ENCODE data around the gene ANO7. TPM values are rescaled to one million over a fixed set of nuclear protein-coding genes. Genes with fewer than 3 reads are reported as not detected.

ANO7 gene
- total and polyA plus RNA-seq, 11 donors = 0.67 to 3.0 (median 1.1) TPM

DNA sequence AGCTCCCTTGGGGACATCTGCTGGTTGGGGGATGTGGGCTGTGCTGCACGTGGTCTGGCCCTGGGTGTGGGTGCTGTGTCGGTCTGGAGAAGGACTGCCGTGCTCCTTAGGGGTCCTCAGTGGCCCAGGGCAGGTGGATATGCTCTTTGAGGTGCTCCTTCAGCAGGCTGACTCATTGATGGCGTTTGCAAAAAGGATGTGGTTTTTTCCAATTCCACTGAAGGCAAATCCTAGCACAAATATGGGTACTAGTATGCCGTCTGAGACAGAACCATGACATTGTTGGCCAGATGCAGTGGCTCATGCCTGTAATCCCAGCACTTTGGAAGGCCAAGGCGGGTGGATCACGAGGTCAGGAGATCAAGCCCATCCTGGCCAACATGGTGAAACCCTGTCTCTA is 34.9 kb upstream of the ANO7 start:
- Histone ChIP-seq H3K4me1 (peaks cover 0 to 19% (median 12%) of the 10 kb centered on the region in 12 donors), H3K4me3 (no peak overlapping the region), H3K9me3 (no peaks in the 10 kb centered on the region), H3K27ac (no peak overlapping the region), H3K27me3 (no peaks in the 10 kb centered on the region), H3K36me3 (peaks cover 0 to 47% (median 34%) of the 10 kb centered on the region in 9 donors)
- intact Hi-C loops (cut with DNase I) = loop anchor here in 3 of 10 donors (2.0 to 10.0 kb wide), 4 partner anchors 59 to 481 kb away; partner anchors contain the start of genes ATG4B (in 1 of the 3) and THAP4 (in 1 of the 3)
- 90 to 100% (median 93%) methylated on average over 5 to 7 of the region's 7 CpGs for WGBS, 4 donors
- no peak for ATAC-seq
- DNase-seq = no peak
- TF ChIP-seq CTCF (IDR thresholded peaks at IDR 0.05) = no peak
- no peak for TF ChIP-seq POLR2A (IDR thresholded peaks at IDR 0.05)

DNA sequence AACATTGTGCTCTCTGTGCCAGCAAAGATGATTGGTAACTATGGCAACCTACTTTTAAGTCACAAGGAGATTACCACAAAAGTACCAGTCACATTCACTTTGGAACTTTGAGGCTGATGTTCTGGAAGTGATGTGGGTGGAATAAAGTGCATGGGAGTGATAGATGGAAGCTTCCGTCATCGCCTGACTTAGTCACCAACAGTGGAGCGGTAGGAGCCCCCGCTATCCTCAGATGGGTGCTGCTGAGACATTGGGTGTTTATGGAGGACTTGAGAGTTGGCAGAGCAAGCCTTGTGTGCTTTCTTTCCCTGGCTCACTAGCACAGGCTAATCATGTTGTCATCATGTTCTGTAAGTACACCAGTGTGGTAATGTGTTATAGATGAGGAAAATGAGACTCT is 33.6 kb upstream of the ANO7 start:
- DNase-seq (no peak), ATAC-seq (no peak)
- TF ChIP-seq CTCF (IDR thresholded peaks at IDR 0.05) = no peak
- no peak for TF ChIP-seq POLR2A (IDR thresholded peaks at IDR 0.05)
- peaks cover 0 to 60% (median 47%) of the 10 kb centered on the region in 9 donors for H3K36me3 ChIP-seq
- H3K27ac ChIP-seq = no peak overlapping the region
- intact Hi-C loops (cut with DNase I) = loop anchor here in 2 of 10 donors (5.0 to 10.0 kb wide), 3 partner anchors 57 to 480 kb away; partner anchors contain the start of genes ATG4B (in 1 of the 2) and THAP4 (in 1 of the 2)
- H3K4me3 ChIP-seq = no peak overlapping the region
- peaks cover 0 to 12% (median 9%) of the 10 kb centered on the region in 12 donors for H3K4me1 ChIP-seq
- WGBS, 4 donors = 90 to 95% (median 92%) methylated on average over 4 of the region's 4 CpGs
- H3K9me3 ChIP-seq = no peaks in the 10 kb centered on the region
- no peaks in the 10 kb centered on the region for H3K27me3 ChIP-seq

- H3K4me1 ChIP-seq = peaks cover 0 to 10% (median 6%) of the 10 kb centered on the region in 12 donors
- no peak overlapping the region for H3K27ac ChIP-seq
- TF ChIP-seq CTCF (IDR thresholded peaks at IDR 0.05) = no peak
- no peak for TF ChIP-seq POLR2A (IDR thresholded peaks at IDR 0.05)
- H3K9me3 ChIP-seq = no peaks in the 10 kb centered on the region
- H3K4me3 ChIP-seq = no peak overlapping the region
- no peak for DNase-seq
- intact Hi-C loops (cut with DNase I) = loop anchor here in 1 of 10 donors (10.0 kb wide), 1 partner anchor 479 kb away; the partner anchor contains the start of genes ATG4B and THAP4
- H3K36me3 ChIP-seq = peaks cover 0 to 67% (median 55%) of the 10 kb centered on the region in 9 donors
- WGBS, 4 donors = 52 to 80% (median 74%) methylated on average over 1 of the region's 1 CpG
- no peaks in the 10 kb centered on the region for H3K27me3 ChIP-seq
- no peak for ATAC-seq
Measured at GRCh38 chr2:241155936-241156335, 32.5 kb upstream of the ANO7 start.

- peaks cover 0 to 67% (median 55%) of the 10 kb centered on the region in 9 donors for H3K36me3 ChIP-seq
- H3K27ac ChIP-seq = no peak overlapping the region
- TF ChIP-seq CTCF (IDR thresholded peaks at IDR 0.05) = no peak
- TF ChIP-seq POLR2A (IDR thresholded peaks at IDR 0.05) = no peak
- intact Hi-C loops (cut with DNase I) = loop anchor here in 1 of 10 donors (10.0 kb wide), 1 partner anchor 478 kb away; the partner anchor contains the start of genes ATG4B and THAP4
- H3K27me3 ChIP-seq = no peaks in the 10 kb centered on the region
- H3K4me1 ChIP-seq = peaks cover 0 to 8% (median 8%) of the 10 kb centered on the region in 12 donors
- WGBS, 4 donors = 54 to 72% (median 67%) methylated on average over 5 of the region's 5 CpGs
- ATAC-seq (no peak), DNase-seq (no peak)
- no peaks in the 10 kb centered on the region for H3K9me3 ChIP-seq
- no peak overlapping the region for H3K4me3 ChIP-seq
Measured at GRCh38 chr2:241156971-241157441, 31.5 kb upstream of the ANO7 start.
